Activated naive CD8-positive, alpha-beta T cell treated with anti-CD3 and anti-CD28 coated beads for 36 hours (primary cell): ENCODE results near the gene SCAF4. TPM values are rescaled to one million over a fixed set of nuclear protein-coding genes. Genes with fewer than 3 reads are reported as not detected.

Experiments used
- DNase-seq: peaks from one replicate; pipeline ENCODE4 v3.0.0; 2021
- H3K27ac Mint-ChIP-seq: one replicate; pipeline ENCODE4 v1.8.0; 2022; ENCODE audit warnings: mild to moderate bottlenecking, moderate library complexity, mixed read lengths
- H3K27me3 Mint-ChIP-seq: one replicate; pipeline ENCODE4 v1.8.0; 2022; ENCODE audit warnings: mild to moderate bottlenecking, mixed read lengths
- H3K36me3 Mint-ChIP-seq: one replicate; pipeline ENCODE4 v1.8.0; 2021; ENCODE audit warnings: mild to moderate bottlenecking, mixed read lengths
- H3K4me1 Mint-ChIP-seq: one replicate; pipeline ENCODE4 v1.8.0; 2021; ENCODE audit warnings: mixed read lengths
- H3K4me3 Mint-ChIP-seq: one replicate; pipeline ENCODE4 v1.8.0; 2022; ENCODE audit warnings: mild to moderate bottlenecking, moderate library complexity, mixed read lengths
- H3K9me3 Mint-ChIP-seq: one replicate; pipeline ENCODE4 v1.8.0; 2022; ENCODE audit warnings: mixed read lengths
- total RNA-seq, 2 experiments: library from RNA; stranded (reverse); gene quantifications; one replicate each; pipeline ENCODE4 v1.2.3, GENCODE V29; 2021

SCAF4 gene
- total RNA-seq, 2 experiments from 2014 or later = 50.3 to 55.4 TPM

- Mint-ChIP-seq H3K4me3 (no peak overlapping the region), H3K27me3 (no peaks in the 10 kb centered on the region)
Measured at GRCh38 chr21:31708541-31708940, 23.4 kb downstream of the SCAF4 start.

GRCh38 chr21:31707499-31707898 is 24.4 kb downstream of the SCAF4 start:
- no peaks in the 10 kb centered on the region for H3K27me3 Mint-ChIP-seq
- H3K9me3 Mint-ChIP-seq = no peaks in the 10 kb centered on the region
- no peak overlapping the region for H3K27ac Mint-ChIP-seq
- peaks cover 56% of the 10 kb centered on the region for H3K4me1 Mint-ChIP-seq
- H3K36me3 Mint-ChIP-seq = peaks cover 16% of the 10 kb centered on the region
- H3K4me3 Mint-ChIP-seq = no peak overlapping the region
- DNase-seq = no peak

More at GRCh38 chr21:31708541-31708940, 23.4 kb downstream of the SCAF4 start:
- peaks cover 16% of the 10 kb centered on the region for H3K36me3 Mint-ChIP-seq
- DNase-seq = no peak
- no peaks in the 10 kb centered on the region for H3K9me3 Mint-ChIP-seq
- no peak overlapping the region for H3K27ac Mint-ChIP-seq
- H3K4me1 Mint-ChIP-seq = peaks cover 59% of the 10 kb centered on the region

- H3K36me3 Mint-ChIP-seq = peaks cover 18% of the 10 kb centered on the region
- H3K27ac Mint-ChIP-seq = no peak overlapping the region
- H3K9me3 Mint-ChIP-seq = no peaks in the 10 kb centered on the region
- DNase-seq = no peak
- no peak overlapping the region for H3K4me3 Mint-ChIP-seq
- peaks cover 54% of the 10 kb centered on the region for H3K4me1 Mint-ChIP-seq
- H3K27me3 Mint-ChIP-seq = no peaks in the 10 kb centered on the region
Measured at GRCh38 chr21:31706562-31706961, 25.4 kb downstream of the SCAF4 start.

GRCh38 chr21:31700040-31700439 is 31.9 kb downstream of the SCAF4 start:
- Mint-ChIP-seq H3K4me3 (no peak overlapping the region), H3K9me3 (no peaks in the 10 kb centered on the region), H3K36me3 (peaks cover 17% of the 10 kb centered on the region), H3K27ac (no peak overlapping the region), H3K27me3 (no peaks in the 10 kb centered on the region), H3K4me1 (peaks cover 15% of the 10 kb centered on the region)
- no peak for DNase-seq

GRCh38 chr21:31698461-31698860 is 33.5 kb downstream of the SCAF4 start:
- peaks cover 13% of the 10 kb centered on the region for H3K4me1 Mint-ChIP-seq
- H3K9me3 Mint-ChIP-seq = no peaks in the 10 kb centered on the region
- no peak for DNase-seq
- H3K27ac Mint-ChIP-seq = no peak overlapping the region
- no peaks in the 10 kb centered on the region for H3K27me3 Mint-ChIP-seq
- no peak overlapping the region for H3K4me3 Mint-ChIP-seq
- peaks cover 20% of the 10 kb centered on the region for H3K36me3 Mint-ChIP-seq

GRCh38 chr21:31696424-31696823 is 35.5 kb downstream of the SCAF4 start:
- no peaks in the 10 kb centered on the region for H3K27me3 Mint-ChIP-seq
- peak overlapping the region; percentile 62 for H3K27ac Mint-ChIP-seq
- no peaks in the 10 kb centered on the region for H3K9me3 Mint-ChIP-seq
- peaks cover 4% of the 10 kb centered on the region for H3K4me1 Mint-ChIP-seq
- H3K4me3 Mint-ChIP-seq = no peak overlapping the region
- H3K36me3 Mint-ChIP-seq = peaks cover 20% of the 10 kb centered on the region
- no peak for DNase-seq

GRCh38 chr21:31693222-31693621 is 38.7 kb downstream of the SCAF4 start:
- Mint-ChIP-seq H3K36me3 (peaks cover 25% of the 10 kb centered on the region), H3K27me3 (no peaks in the 10 kb centered on the region), H3K4me1 (no peaks in the 10 kb centered on the region), H3K27ac (no peak overlapping the region), H3K9me3 (no peaks in the 10 kb centered on the region), H3K4me3 (no peak overlapping the region)
- DNase-seq = no peak

- H3K9me3 Mint-ChIP-seq = no peaks in the 10 kb centered on the region
- peaks cover 2% of the 10 kb centered on the region for H3K4me1 Mint-ChIP-seq
- no peaks in the 10 kb centered on the region for H3K27me3 Mint-ChIP-seq
- H3K27ac Mint-ChIP-seq = no peak overlapping the region
- no peak for DNase-seq
- H3K4me3 Mint-ChIP-seq = no peak overlapping the region
- H3K36me3 Mint-ChIP-seq = peaks cover 34% of the 10 kb centered on the region
Measured at GRCh38 chr21:31688603-31689368, 43.1 kb downstream of the SCAF4 start.

GRCh38 chr21:31687108-31687507 is 44.8 kb downstream of the SCAF4 start:
- H3K27ac Mint-ChIP-seq = no peak overlapping the region
- peaks cover 4% of the 10 kb centered on the region for H3K4me1 Mint-ChIP-seq
- DNase-seq = no peak
- no peak overlapping the region for H3K4me3 Mint-ChIP-seq
- H3K27me3 Mint-ChIP-seq = no peaks in the 10 kb centered on the region
- H3K36me3 Mint-ChIP-seq = peaks cover 38% of the 10 kb centered on the region
- H3K9me3 Mint-ChIP-seq = no peaks in the 10 kb centered on the region

- Mint-ChIP-seq H3K4me3 (no peak overlapping the region), H3K36me3 (peaks cover 42% of the 10 kb centered on the region), H3K9me3 (no peaks in the 10 kb centered on the region), H3K27me3 (no peaks in the 10 kb centered on the region), H3K4me1 (peaks cover 4% of the 10 kb centered on the region), H3K27ac (no peak overlapping the region)
- no peak for DNase-seq
Measured at GRCh38 chr21:31686272-31686915, 45.5 kb downstream of the SCAF4 start.

GRCh38 chr21:31684918-31685317 is 47.0 kb downstream of the SCAF4 start:
- H3K9me3 Mint-ChIP-seq = no peaks in the 10 kb centered on the region
- H3K27ac Mint-ChIP-seq = no peak overlapping the region
- H3K4me1 Mint-ChIP-seq = peaks cover 4% of the 10 kb centered on the region
- DNase-seq = no peak
- H3K36me3 Mint-ChIP-seq = peaks cover 36% of the 10 kb centered on the region
- H3K4me3 Mint-ChIP-seq = no peak overlapping the region
- no peaks in the 10 kb centered on the region for H3K27me3 Mint-ChIP-seq

- Mint-ChIP-seq H3K9me3 (no peaks in the 10 kb centered on the region), H3K4me1 (peaks cover 4% of the 10 kb centered on the region), H3K36me3 (peaks cover 37% of the 10 kb centered on the region), H3K27ac (no peak overlapping the region), H3K27me3 (no peaks in the 10 kb centered on the region), H3K4me3 (no peak overlapping the region)
- no peak for DNase-seq
Measured at GRCh38 chr21:31683029-31683428, 48.9 kb downstream of the SCAF4 start.

GRCh38 chr21:31682620-31683019 is 49.3 kb downstream of the SCAF4 start:
- Mint-ChIP-seq H3K36me3 (peaks cover 37% of the 10 kb centered on the region), H3K4me3 (no peak overlapping the region), H3K27me3 (no peaks in the 10 kb centered on the region), H3K27ac (no peak overlapping the region), H3K9me3 (no peaks in the 10 kb centered on the region), H3K4me1 (peaks cover 4% of the 10 kb centered on the region)
- DNase-seq = no peak

GRCh38 chr21:31678478-31678877 is 53.4 kb downstream of the SCAF4 start:
- Mint-ChIP-seq H3K27me3 (no peaks in the 10 kb centered on the region), H3K4me1 (no peaks in the 10 kb centered on the region), H3K4me3 (no peak overlapping the region), H3K36me3 (peaks cover 18% of the 10 kb centered on the region), H3K9me3 (no peaks in the 10 kb centered on the region), H3K27ac (no peak overlapping the region)
- DNase-seq = no peak

- DNase-seq = no peak
- H3K9me3 Mint-ChIP-seq = no peaks in the 10 kb centered on the region
- no peaks in the 10 kb centered on the region for H3K4me1 Mint-ChIP-seq
- H3K36me3 Mint-ChIP-seq = peaks cover 14% of the 10 kb centered on the region
- no peak overlapping the region for H3K27ac Mint-ChIP-seq
- no peaks in the 10 kb centered on the region for H3K27me3 Mint-ChIP-seq
- no peak overlapping the region for H3K4me3 Mint-ChIP-seq
Measured at GRCh38 chr21:31677047-31677446, 54.9 kb downstream of the SCAF4 start.

GRCh38 chr21:31675960-31676359 is 56.0 kb downstream of the SCAF4 start:
- no peak overlapping the region for H3K27ac Mint-ChIP-seq
- H3K4me1 Mint-ChIP-seq = no peaks in the 10 kb centered on the region
- no peak for DNase-seq
- no peak overlapping the region for H3K4me3 Mint-ChIP-seq
- H3K9me3 Mint-ChIP-seq = no peaks in the 10 kb centered on the region
- no peaks in the 10 kb centered on the region for H3K27me3 Mint-ChIP-seq
- peaks cover 14% of the 10 kb centered on the region for H3K36me3 Mint-ChIP-seq
